HepG2 (cell line): Measurements from ENCODE around the gene VAMP5. TPM values are rescaled to one million over a fixed set of nuclear protein-coding genes. Genes with fewer than 3 reads are reported as not detected.

Experiments
- AGO1 ChIP-seq: fragments of 200-400 bp; formaldehyde crosslinking; IDR thresholded peaks from 2 replicates; pipeline ENCODE4 v1.6.1; 2017; ENCODE audit warnings: mild to moderate bottlenecking, low read depth, low read length, moderate library complexity; ENCODE audit not compliant: poor library complexity, severe bottlenecking
- AGO2 ChIP-seq: fragments of 200-400 bp; formaldehyde crosslinking; optimal IDR thresholded peaks from 2 replicates; pipeline ENCODE3; 2017; ENCODE audit warnings: mild to moderate bottlenecking, low read depth, low read length, moderate library complexity
- HNRNPL ChIP-seq: fragments of 200-400 bp; formaldehyde crosslinking; IDR thresholded peaks from 2 replicates; pipeline ENCODE4 v1.6.1; 2017; ENCODE audit warnings: mild to moderate bottlenecking, low read depth, low read length
- HOXD1 ChIP-seq: sonication (generic); formaldehyde crosslinking; IDR thresholded peaks from 2 replicates; pipeline ENCODE4 v1.5.0; 2020; ENCODE audit warnings: missing genetic modification reagents
- IKZF1 ChIP-seq: fragments of 450-650 bp; IDR thresholded peaks from 2 replicates; pipeline ENCODE4 v1.7.1; 2016
- KAT7 ChIP-seq: IDR thresholded peaks from 2 replicates; pipeline ENCODE4 v1.6.1; 2018; ENCODE audit warnings: borderline replicate concordance, missing compliant biosample characterization
- NKX3-1 ChIP-seq: sonication (generic); formaldehyde crosslinking; IDR thresholded peaks from 2 replicates; pipeline ENCODE4 v1.5.0; 2020; ENCODE audit warnings: missing genetic modification reagents
- PAF1 ChIP-seq: IDR thresholded peaks from 2 replicates; pipeline ENCODE4 v1.6.1; 2016; ENCODE audit warnings: missing genetic modification reagents, missing compliant biosample characterization
- RBFOX2 ChIP-seq: fragments of 200-400 bp; formaldehyde crosslinking; IDR thresholded peaks from 2 replicates; pipeline ENCODE4 v1.6.1; 2017; ENCODE audit warnings: low read depth, mild to moderate bottlenecking, low read length
- SP4 ChIP-seq: sonication (generic); formaldehyde crosslinking; IDR thresholded peaks from 2 replicates; pipeline ENCODE4 v1.8.1; 2023; ENCODE audit warnings: mild to moderate bottlenecking, missing genetic modification reagents
- ZBTB8A ChIP-seq: sonication (generic); formaldehyde crosslinking; IDR thresholded peaks from 2 replicates; pipeline ENCODE4 v1.4.0; 2020; ENCODE audit warnings: mild to moderate bottlenecking, low read depth, missing genetic modification reagents, borderline replicate concordance
- ZMAT5 ChIP-seq: sonication (generic); formaldehyde crosslinking; IDR thresholded peaks from 2 replicates; pipeline ENCODE4 v1.5.0; 2020; ENCODE audit warnings: mild to moderate bottlenecking, low read depth, missing genetic modification reagents, borderline replicate concordance
- ZMYM3 ChIP-seq: sonication (generic); formaldehyde crosslinking; IDR thresholded peaks from 2 replicates; pipeline ENCODE4 v1.5.1; 2020; ENCODE audit warnings: mild to moderate bottlenecking, missing genetic modification reagents
- ZNF460 ChIP-seq: sonication (generic); formaldehyde crosslinking; IDR thresholded peaks from 2 replicates; pipeline ENCODE4 v1.5.1; 2020; ENCODE audit warnings: missing genetic modification reagents, mild to moderate bottlenecking, borderline replicate concordance
- ZNF605 ChIP-seq: sonication (generic); formaldehyde crosslinking; IDR thresholded peaks from 2 replicates; pipeline ENCODE4 v1.8.0; 2022; ENCODE audit warnings: mild to moderate bottlenecking, missing genetic modification reagents
- ZNF891 ChIP-seq: sonication (generic); formaldehyde crosslinking; IDR thresholded peaks from 2 replicates; pipeline ENCODE4 v1.5.0; 2020; ENCODE audit warnings: mild to moderate bottlenecking, missing genetic modification reagents
- ZXDC ChIP-seq: sonication (generic); formaldehyde crosslinking; IDR thresholded peaks from 2 replicates; pipeline ENCODE4 v1.5.0; 2020; ENCODE audit warnings: mild to moderate bottlenecking, missing genetic modification reagents
- polyA plus RNA-seq, 8 experiments: library from polyadenylated mRNA; depleted of rRNA in 3 of 8; stranded (reverse) in 7 of 8; unstranded in 1 of 8; fragments of >200 nt; fragmentation: Illumina TruSeq in 4 of 8; extraction: Trizol in 4 of 8; gene quantifications; 2 replicates each; pipeline versions ENCODE4 v1.2.1 to v1.2.3, GENCODE V29; 2011 to 2016; ENCODE audit warnings: low read depth in 4 of 8, missing spikeins in 1 of 8, mixed read lengths in 1 of 8; ENCODE audit not compliant: insufficient read depth in 1 of 8
- total RNA-seq, 5 experiments: library from RNA; depleted of rRNA; stranded (reverse); fragments of >200 nt; fragmentation: Illumina TruSeq; extraction: Trizol; gene quantifications; 2 replicates each; pipeline ENCODE4 v1.2.3, GENCODE V29; 2016; ENCODE audit warnings: low read depth in 1 of 5
- TF ChIP-seq, protein P1 (sequence below): sonication (generic); formaldehyde crosslinking; IDR thresholded peaks from 2 replicates; pipeline ENCODE4 v1.4.0; 2020; ENCODE audit warnings: missing genetic modification reagents, borderline replicate concordance
- TF ChIP-seq, protein P2 (sequence below): IDR thresholded peaks from 2 replicates; pipeline ENCODE4 v1.6.1; 2018; ENCODE audit warnings: missing genetic modification reagents, mild to moderate bottlenecking, missing compliant biosample characterization

VAMP5 gene
- total and polyA plus RNA-seq, 2 of the 13 experiments (the other 11 are each of a cell fraction or from before 2014, with no cell fraction given): 7.2 to 56.7 TPM

DNA sequence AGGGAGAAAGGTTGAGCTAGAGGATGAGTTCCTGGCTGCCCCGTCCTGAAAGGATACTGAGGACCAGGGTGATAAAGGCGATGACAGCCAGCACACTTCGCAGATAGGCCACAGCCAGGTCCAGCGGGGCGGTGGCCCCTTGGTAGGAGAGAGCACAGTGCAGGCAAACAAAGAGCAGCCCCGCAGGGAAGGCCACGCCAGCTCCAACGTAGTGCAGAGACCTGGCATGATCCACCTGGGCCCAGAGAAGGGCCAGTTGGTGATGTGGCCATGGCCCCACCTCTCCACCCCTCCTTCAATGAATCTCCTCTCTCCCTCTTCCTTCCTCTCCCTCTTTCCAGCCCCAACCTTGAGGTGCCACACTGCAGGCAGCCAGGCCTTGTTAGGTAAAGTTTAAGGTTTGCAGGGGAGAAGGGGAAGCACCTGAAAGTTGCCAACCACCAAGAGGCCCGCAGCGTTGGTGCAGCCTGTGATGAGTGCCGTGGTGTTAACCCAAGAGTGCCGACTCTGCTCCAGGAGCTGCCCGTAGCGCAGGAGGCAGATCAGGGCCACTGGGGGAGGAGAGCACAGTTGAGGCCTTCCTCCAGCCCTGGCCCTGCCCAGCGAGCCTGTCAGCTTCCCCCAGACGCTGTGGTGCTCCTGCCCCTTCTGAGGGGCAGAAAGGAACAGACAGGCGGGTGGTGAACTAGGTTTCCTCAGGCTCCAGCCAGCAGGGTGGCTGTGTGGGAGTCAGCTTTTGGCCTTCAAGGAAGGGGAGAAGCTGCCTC lies 15.4 kb downstream of the VAMP5 start (continued):
- TF ChIP-seq AGO1 (peak; percentile 57), ZNF605 (CRISPR knock-in tag) (0 out of 2 replicates have a peak, but pooled peaks have one; percentile 45), SP4 (CRISPR knock-in tag) (peak; percentile 32; the same call in 1 of the 2 replicates), HOXD1 (CRISPR knock-in tag) (no peak), IKZF1 (no peak), KAT7 (CRISPR knock-in tag) (no peak), ZNF891 (CRISPR knock-in tag) (peak; percentile 42; the same call in 1 of the 2 replicates), ZNF460 (CRISPR knock-in tag) (no peak), ZBTB8A (CRISPR knock-in tag) (no peak), RBFOX2 (peak; percentile 71), ZMAT5 (no peak), HNRNPL (peak; percentile 38; the same call in 1 of the 2 replicates), AGO2 (peak; percentile 94), ZXDC (CRISPR knock-in tag) (0 out of 2 replicates have a peak, but pooled peaks have one; percentile 31), NKX3-1 (CRISPR knock-in tag) (no peak), PAF1 (CRISPR knock-in tag) (no peak), ZMYM3 (CRISPR knock-in tag) (0 out of 2 replicates have a peak, but pooled peaks have one; percentile 39)
- TF ChIP-seq, protein P1, sequence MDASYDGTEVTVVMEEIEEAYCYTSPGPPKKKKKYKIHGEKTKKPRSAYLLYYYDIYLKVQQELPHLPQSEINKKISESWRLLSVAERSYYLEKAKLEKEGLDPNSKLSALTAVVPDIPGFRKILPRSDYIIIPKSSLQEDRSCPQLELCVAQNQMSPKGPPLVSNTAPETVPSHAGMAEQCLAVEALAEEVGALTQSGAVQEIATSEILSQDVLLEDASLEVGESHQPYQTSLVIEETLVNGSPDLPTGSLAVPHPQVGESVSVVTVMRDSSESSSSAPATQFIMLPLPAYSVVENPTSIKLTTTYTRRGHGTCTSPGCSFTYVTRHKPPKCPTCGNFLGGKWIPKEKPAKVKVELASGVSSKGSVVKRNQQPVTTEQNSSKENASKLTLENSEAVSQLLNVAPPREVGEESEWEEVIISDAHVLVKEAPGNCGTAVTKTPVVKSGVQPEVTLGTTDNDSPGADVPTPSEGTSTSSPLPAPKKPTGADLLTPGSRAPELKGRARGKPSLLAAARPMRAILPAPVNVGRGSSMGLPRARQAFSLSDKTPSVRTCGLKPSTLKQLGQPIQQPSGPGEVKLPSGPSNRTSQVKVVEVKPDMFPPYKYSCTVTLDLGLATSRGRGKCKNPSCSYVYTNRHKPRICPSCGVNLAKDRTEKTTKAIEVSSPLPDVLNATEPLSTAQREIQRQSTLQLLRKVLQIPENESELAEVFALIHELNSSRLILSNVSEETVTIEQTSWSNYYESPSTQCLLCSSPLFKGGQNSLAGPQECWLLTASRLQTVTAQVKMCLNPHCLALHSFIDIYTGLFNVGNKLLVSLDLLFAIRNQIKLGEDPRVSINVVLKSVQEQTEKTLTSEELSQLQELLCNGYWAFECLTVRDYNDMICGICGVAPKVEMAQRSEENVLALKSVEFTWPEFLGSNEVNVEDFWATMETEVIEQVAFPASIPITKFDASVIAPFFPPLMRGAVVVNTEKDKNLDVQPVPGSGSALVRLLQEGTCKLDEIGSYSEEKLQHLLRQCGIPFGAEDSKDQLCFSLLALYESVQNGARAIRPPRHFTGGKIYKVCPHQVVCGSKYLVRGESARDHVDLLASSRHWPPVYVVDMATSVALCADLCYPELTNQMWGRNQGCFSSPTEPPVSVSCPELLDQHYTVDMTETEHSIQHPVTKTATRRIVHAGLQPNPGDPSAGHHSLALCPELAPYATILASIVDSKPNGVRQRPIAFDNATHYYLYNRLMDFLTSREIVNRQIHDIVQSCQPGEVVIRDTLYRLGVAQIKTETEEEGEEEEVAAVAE (CRISPR knock-in tag): 0 out of 2 replicates have a peak, but pooled peaks have one; percentile 18
- TF ChIP-seq, protein P2, sequence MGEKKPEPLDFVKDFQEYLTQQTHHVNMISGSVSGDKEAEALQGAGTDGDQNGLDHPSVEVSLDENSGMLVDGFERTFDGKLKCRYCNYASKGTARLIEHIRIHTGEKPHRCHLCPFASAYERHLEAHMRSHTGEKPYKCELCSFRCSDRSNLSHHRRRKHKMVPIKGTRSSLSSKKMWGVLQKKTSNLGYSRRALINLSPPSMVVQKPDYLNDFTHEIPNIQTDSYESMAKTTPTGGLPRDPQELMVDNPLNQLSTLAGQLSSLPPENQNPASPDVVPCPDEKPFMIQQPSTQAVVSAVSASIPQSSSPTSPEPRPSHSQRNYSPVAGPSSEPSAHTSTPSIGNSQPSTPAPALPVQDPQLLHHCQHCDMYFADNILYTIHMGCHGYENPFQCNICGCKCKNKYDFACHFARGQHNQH (CRISPR knock-in tag): no peak
